ENCODE results near the gene LSM14A.
"Not testable (repeated sequence)": the region's sequence is repeated elsewhere in the genome, so short reads cannot be mapped to it uniquely, and the experiment has no call there.

Gene LSM14A

DNA sequence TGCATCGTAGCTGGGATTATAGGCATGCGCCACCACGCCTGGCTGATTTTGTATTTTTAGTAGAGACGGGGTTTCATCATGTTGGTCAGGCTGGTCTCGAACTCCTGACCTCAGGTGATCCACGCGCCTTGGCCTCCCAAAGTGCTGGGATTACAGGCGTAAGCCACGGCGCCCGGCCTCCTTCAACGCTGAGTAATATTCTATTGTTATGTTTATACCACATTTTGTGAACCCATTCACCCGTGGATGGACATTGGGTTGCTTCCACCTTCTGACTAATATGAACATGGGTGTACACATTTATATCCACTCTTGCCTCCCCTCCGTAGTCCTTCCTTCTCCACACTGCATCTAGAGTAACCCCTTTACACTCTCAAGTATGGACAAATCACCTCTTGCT lies 80.9 kb downstream of the LSM14A start:
- H3K4me3 ChIP-seq (ENCODE audit: low read length); H3K36me3 ChIP-seq (ENCODE audit: insufficient read depth, low read depth, low read length); H3K4me1 ChIP-seq (ENCODE audit: insufficient read depth, low read length); H3K27me3 ChIP-seq (ENCODE audit: insufficient read depth, low read length); H3K9ac ChIP-seq (ENCODE audit: low read depth, low read length); H3K27ac ChIP-seq (ENCODE audit: low read length); H3K9me3 ChIP-seq (ENCODE audit: insufficient read depth, low read depth, low read length): not testable (repeated sequence)

DNA sequence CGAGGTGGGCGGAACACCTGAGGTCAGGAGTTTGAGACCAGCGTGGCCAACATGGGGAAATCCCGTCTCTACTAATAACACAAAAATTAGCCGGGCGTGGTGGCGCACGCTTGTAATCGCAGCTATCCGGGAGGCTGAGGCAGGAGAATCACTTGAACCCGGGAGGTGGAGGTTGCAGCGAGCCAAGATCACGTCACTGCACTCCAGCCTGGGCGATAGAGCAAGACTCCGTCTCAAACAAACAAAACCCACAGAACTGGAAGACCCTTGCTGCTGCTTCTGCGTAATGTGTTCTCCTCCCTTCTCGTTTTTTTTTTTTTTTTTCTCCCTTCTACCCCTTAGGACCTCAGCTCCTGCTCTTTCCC lies 81.4 kb downstream of the LSM14A start:
- not testable (repeated sequence) for H3K4me1 ChIP-seq (ENCODE audit: insufficient read depth, low read length); H3K9me3 ChIP-seq (ENCODE audit: insufficient read depth, low read depth, low read length); H3K36me3 ChIP-seq (ENCODE audit: insufficient read depth, low read depth, low read length); H3K27me3 ChIP-seq (ENCODE audit: insufficient read depth, low read length); H3K27ac ChIP-seq (ENCODE audit: low read length)
- Histone ChIP-seq H3K9ac (ENCODE audit: low read depth, low read length) (peak overlapping the region; percentile 92; the same call in 1 of the 2 replicates), H3K4me3 (ENCODE audit: low read length) (peak overlapping the region; percentile 99)

DNA sequence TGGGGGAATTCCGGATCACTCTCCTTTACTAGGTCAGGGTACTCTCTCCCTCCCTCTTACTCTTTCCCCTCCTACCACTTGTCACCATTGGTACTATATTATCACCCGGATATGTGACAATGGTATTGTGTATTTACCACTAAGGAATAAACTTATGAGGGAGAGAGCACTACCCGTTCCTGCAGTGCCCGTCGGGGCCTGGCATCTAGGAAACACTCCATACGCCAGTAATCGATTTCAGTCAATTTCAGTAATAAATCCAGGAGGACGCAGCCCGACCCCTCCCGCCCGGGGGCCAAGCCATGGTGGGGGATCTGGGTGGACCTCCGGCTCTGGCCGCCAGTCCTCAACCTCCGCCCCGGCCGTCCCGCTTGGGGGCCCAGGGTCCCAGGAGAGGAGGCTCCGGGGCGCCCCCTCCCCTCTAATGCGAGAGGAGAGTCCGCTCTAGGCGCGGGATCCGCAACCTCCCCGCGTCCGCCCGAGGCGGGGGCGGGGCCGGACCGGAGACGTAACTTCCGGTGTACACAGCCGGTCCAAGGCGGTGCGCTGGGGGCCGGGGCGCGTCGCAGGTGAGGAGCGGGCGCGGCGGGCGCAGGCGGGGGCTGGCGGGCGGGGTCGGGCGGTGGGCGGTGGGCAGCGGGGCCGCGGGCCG lies 81.9 kb downstream of the LSM14A start, which contains the start of gene GARRE1:
GARRE1 (plus strand) TSS at position 509 of the 652 bp plus-strand sequence. CDS start 45,920 bp downstream, outside the sequence.
- Histone ChIP-seq H3K9ac (ENCODE audit: low read depth, low read length) (peak within 1 kb of the TSS; percentile 92), H3K27ac (ENCODE audit: low read length) (no peak within 1 kb of the TSS), H3K4me3 (ENCODE audit: low read length) (peak within 1 kb of the TSS; percentile 99), H3K27me3 (ENCODE audit: insufficient read depth, low read length) (no peaks in the 10 kb centered on the region), H3K4me1 (ENCODE audit: insufficient read depth, low read length) (no peaks in the 10 kb centered on the region), H3K9me3 (ENCODE audit: insufficient read depth, low read depth, low read length) (no peaks in the 10 kb centered on the region), H3K36me3 (ENCODE audit: insufficient read depth, low read depth, low read length) (no peaks in the 10 kb centered on the region)

DNA sequence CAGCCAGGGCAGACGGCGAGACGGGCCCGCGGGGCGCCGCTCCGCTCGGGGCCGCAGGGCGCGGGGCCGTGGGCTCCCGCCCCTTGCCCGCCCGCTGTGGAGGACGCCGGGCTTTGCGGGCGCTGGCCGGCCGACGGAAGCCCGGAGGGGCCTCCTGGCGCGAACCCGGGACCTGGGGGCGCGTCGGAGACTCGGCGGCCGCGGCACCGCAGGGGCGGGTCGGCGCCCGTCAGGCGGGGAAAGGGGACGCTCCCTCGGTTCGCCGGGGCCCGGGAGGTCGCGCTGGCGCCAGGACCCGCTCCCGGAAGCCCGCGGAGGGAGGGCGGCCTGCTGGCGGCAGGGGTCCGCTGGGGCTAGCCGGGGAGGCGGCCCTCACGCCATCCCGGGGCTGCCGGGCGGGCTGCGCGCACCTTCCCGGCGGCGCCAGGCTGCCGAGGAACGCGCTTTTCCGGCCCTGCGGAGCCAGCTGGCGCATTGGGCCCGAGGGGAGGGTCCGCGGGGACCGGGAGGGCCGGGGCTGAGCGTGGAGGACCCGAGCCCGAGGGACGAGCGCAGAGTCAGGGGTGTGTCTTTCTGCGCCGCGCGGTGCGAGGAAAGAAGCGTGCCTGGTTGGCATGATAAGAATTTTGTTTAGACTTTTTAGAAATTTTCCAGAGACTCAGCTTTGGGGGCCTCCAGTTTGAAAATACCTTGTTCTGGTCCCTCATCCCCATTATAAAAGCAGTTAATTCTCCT lies 82.6 kb downstream of the LSM14A start:
- no peaks in the 10 kb centered on the region for H3K4me1 ChIP-seq (ENCODE audit: insufficient read depth, low read length)
- H3K27me3 ChIP-seq (ENCODE audit: insufficient read depth, low read length), result no peaks in the 10 kb centered on the region
- peak overlapping the region; percentile 70 for H3K4me3 ChIP-seq (ENCODE audit: low read length)
- no peaks in the 10 kb centered on the region for H3K36me3 ChIP-seq (ENCODE audit: insufficient read depth, low read depth, low read length)
- H3K9me3 ChIP-seq (ENCODE audit: insufficient read depth, low read depth, low read length), result no peaks in the 10 kb centered on the region
- peak overlapping the region; percentile 80; the same call in 1 of the 2 replicates for H3K9ac ChIP-seq (ENCODE audit: low read depth, low read length)
- no peak overlapping the region for H3K27ac ChIP-seq (ENCODE audit: low read length)

DNA sequence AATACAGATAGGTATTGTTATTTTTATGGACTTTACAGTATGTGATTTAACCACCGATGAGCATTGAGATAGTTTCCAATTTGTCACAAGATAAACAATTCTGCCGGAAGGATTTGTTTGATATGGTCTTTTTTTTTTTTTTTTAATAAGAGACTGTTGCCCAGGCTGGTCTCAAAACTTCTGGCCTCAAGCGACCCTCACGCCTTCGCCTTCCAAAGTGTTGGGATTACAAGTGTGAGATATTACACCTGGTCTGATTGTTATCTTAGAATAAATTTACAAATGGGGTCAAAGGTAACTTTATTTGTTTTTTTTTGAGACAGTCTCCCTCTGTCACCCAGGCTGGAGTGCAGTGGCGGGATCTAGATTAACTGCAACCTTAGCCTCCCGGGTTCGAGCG lies 83.2 kb downstream of the LSM14A start:
- no peak overlapping the region for H3K27ac ChIP-seq (ENCODE audit: low read length)
- no peaks in the 10 kb centered on the region; the same call in 1 of the 2 replicates for H3K4me1 ChIP-seq (ENCODE audit: insufficient read depth, low read length)
- H3K36me3 ChIP-seq (ENCODE audit: insufficient read depth, low read depth, low read length), result no peaks in the 10 kb centered on the region
- H3K9ac ChIP-seq (ENCODE audit: low read depth, low read length), result peak overlapping the region; percentile 80; the same call in 1 of the 2 replicates
- H3K27me3 ChIP-seq (ENCODE audit: insufficient read depth, low read length), result no peaks in the 10 kb centered on the region
- peak overlapping the region; percentile 70 for H3K4me3 ChIP-seq (ENCODE audit: low read length)
- H3K9me3 ChIP-seq (ENCODE audit: insufficient read depth, low read depth, low read length), result no peaks in the 10 kb centered on the region

DNA sequence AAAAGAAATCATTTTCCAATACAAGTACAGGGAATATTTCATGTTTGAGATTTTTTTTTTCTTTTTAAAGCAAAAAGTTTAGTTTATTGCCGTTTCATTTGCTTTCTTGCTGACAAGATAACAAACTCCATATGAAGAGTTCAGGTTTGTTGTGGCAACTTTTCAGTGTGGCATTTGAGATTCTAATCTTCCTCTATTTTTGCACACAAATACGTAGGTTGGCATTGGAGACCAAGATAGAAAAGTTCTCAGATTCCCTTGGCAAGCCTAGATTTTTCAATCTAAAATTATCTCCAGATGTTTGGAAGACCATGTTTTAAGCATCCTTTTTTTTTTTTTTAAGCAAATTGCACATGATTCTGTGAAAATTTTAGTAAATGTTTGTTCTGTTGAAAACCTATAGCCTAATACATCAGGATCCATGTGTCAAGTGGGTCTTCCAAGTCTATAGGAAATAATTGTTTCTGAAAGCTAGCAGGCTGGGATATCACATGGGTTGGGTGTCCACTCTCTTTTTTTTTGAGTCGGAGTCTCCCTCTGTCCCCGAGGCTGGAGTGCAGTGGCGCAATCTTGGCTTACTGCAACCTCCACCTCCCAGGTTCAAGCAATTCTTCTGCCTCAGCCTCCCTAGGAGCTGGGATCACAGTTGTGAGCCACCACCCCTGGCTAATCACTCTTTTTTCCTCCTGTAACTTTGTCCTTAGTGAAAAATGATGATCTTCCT lies 84.7 kb downstream of the LSM14A start:
- Histone ChIP-seq H3K9me3 (ENCODE audit: insufficient read depth, low read depth, low read length) (no peaks in the 10 kb centered on the region), H3K4me3 (ENCODE audit: low read length) (no peak overlapping the region), H3K27me3 (ENCODE audit: insufficient read depth, low read length) (no peaks in the 10 kb centered on the region), H3K9ac (ENCODE audit: low read depth, low read length) (no peak overlapping the region), H3K27ac (ENCODE audit: low read length) (no peak overlapping the region), H3K36me3 (ENCODE audit: insufficient read depth, low read depth, low read length) (no peaks in the 10 kb centered on the region), H3K4me1 (ENCODE audit: insufficient read depth, low read length) (peaks cover 10% of the 10 kb centered on the region)

DNA sequence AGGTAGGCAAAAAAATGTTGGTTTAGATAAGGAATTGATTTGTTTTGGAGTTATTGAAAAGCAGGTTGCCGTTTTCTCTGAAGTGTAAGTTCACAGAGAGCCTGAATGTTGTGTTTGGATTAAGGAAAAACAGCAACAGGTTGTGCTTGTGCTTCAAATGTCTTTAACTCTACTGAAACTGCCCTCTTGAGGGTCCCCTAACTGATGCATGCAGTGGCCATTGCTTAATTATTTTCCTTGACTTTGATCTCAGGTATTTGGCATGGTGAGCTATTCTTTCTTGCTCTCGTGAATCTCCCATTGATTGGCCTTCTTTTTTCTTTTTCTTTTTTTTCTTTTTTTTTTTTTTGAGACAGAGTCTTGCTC lies 85.2 kb downstream of the LSM14A start:
- H3K9ac ChIP-seq (ENCODE audit: low read depth, low read length), result no peak overlapping the region
- H3K27me3 ChIP-seq (ENCODE audit: insufficient read depth, low read length), result no peaks in the 10 kb centered on the region
- H3K27ac ChIP-seq (ENCODE audit: low read length), result no peak overlapping the region
- no peaks in the 10 kb centered on the region for H3K36me3 ChIP-seq (ENCODE audit: insufficient read depth, low read depth, low read length)
- no peak overlapping the region for H3K4me3 ChIP-seq (ENCODE audit: low read length)
- peaks cover 10% of the 10 kb centered on the region for H3K4me1 ChIP-seq (ENCODE audit: insufficient read depth, low read length)
- no peaks in the 10 kb centered on the region for H3K9me3 ChIP-seq (ENCODE audit: insufficient read depth, low read depth, low read length)

DNA sequence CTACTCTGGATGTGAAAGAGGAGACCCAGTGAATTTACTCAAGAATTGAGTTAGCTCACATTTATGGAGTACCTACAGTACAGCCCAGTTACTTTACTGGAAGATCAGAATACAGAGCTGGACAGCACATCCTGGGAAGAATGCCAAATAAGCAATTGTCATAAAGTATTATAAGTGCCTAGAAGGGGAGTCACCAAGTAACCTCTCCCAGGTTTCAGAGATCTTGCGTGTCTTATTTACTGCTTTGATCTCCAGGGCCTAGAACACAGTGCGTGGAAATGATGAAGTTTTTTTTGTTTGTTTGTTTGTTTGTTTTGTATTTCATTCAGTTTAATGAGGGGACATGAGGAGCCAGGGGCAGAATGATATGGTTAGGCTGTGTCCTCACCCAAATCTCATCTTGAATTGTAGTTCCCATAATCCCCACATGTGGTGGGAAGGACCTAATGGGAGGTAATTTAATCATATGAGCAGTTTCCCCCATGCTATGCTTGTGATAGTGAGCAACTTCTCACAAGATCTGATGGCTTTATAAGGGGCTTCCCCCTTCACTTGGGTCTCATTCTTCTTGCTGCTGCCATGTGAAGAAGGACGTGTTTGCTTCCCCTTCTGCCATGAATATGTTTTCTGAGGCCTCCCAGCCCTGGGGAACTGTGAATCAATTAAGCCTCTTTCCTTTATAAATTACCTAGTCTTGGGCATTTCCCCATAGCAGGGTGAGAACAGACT lies 87.2 kb downstream of the LSM14A start:
- Histone ChIP-seq H3K4me1 (ENCODE audit: insufficient read depth, low read length) (peaks cover 10% of the 10 kb centered on the region), H3K9ac (ENCODE audit: low read depth, low read length) (no peak overlapping the region), H3K9me3 (ENCODE audit: insufficient read depth, low read depth, low read length) (no peaks in the 10 kb centered on the region), H3K27ac (ENCODE audit: low read length) (no peak overlapping the region), H3K4me3 (ENCODE audit: low read length) (no peak overlapping the region), H3K36me3 (ENCODE audit: insufficient read depth, low read depth, low read length) (no peaks in the 10 kb centered on the region), H3K27me3 (ENCODE audit: insufficient read depth, low read length) (no peaks in the 10 kb centered on the region)

DNA sequence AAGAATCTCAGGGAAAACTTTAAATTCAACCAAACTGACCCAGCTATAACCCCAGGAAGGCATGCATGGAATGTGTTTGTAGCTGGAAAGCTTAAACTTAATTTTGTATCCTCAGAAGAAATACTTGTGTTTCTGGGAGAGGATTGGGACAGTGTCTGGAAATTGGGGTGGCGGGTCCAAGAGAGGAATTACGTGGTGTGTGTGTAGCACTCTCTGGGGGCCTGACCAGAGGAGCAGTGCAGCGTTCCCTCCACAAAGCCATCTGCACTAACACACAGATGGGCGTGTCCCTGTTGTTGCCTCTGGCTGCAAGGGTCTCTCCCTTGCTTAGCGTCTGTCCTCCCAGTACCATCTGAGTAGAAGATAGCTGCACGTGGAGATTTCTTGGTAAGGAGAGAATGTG lies 88.5 kb downstream of the LSM14A start:
- no peak overlapping the region for H3K4me3 ChIP-seq (ENCODE audit: low read length)
- H3K27ac ChIP-seq (ENCODE audit: low read length), result no peak overlapping the region
- H3K9ac ChIP-seq (ENCODE audit: low read depth, low read length), result no peak overlapping the region

DNA sequence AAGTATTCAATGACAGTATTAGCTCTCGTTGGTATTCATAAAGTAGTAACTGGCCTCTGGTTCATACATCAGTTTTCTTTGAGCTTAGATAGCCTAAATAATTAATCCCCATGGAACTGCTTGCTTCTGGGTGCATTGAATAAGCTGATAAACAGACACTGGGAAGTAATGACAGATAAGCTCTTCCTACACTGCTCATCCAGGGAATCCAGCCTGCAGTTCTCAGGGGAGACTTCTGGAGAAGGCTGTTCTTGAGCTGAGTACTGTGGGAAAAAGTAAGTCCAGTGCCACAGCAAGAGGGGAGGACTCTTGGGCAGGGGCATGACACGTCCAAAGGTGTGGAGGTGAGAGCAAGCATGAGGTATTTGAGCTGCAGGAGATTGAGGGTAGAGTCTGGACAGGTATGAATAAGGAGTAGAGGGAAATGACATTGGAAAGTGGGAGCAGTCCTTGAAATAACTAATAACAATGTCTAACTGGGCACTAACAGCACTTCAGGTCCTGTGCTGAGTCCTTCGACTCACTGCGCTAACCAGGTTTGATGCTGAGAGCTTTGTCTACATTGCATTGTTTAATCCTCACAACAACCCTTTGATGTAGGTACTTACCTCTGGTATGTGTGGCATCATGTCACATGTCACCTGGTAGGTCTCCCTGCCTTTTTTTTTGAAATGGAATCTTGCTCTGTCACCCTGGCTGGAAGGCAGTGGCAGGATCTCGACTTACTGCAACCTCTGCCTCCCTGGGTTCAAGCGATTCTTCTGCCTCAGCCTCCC lies 89.2 kb downstream of the LSM14A start:
- H3K27ac ChIP-seq (ENCODE audit: low read length), result no peak overlapping the region
- H3K4me1 ChIP-seq (ENCODE audit: insufficient read depth, low read length), result peaks cover 23% of the 10 kb centered on the region
- no peak overlapping the region for H3K9ac ChIP-seq (ENCODE audit: low read depth, low read length)
- no peaks in the 10 kb centered on the region for H3K27me3 ChIP-seq (ENCODE audit: insufficient read depth, low read length)
- H3K9me3 ChIP-seq (ENCODE audit: insufficient read depth, low read depth, low read length), result no peaks in the 10 kb centered on the region
- H3K36me3 ChIP-seq (ENCODE audit: insufficient read depth, low read depth, low read length), result no peaks in the 10 kb centered on the region
- H3K4me3 ChIP-seq (ENCODE audit: low read length), result no peak overlapping the region

More for the DNA sequence above, 88.5 kb downstream of the LSM14A start:
- no peaks in the 10 kb centered on the region for H3K27me3 ChIP-seq (ENCODE audit: insufficient read depth, low read length)
- peaks cover 22% of the 10 kb centered on the region for H3K4me1 ChIP-seq (ENCODE audit: insufficient read depth, low read length)
- H3K9me3 ChIP-seq (ENCODE audit: insufficient read depth, low read depth, low read length), result no peaks in the 10 kb centered on the region
- H3K36me3 ChIP-seq (ENCODE audit: insufficient read depth, low read depth, low read length), result no peaks in the 10 kb centered on the region

DNA sequence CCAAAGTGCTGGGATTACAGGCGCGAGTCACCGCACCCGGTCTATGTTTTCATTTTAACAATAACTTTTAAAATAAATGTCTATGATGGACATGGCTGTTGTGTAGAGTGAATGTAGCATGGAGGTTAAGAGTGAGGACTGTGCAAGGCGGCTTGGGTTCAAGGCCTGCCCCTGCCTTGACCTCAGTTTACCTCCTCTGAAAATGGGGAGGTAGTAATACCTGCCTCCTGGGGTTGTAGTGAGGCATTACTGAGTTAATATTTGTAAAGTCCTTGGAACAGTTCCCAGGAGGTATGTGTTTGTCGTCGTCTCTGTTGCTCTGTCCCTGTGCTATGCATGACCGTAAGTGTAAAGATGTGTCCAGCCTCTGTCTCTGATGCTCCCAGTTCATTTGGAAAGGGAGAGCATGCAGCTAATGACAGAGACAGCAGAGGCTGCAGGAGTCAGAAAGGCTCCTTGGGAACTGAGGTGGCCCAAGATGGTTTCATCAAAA lies 91.5 kb downstream of the LSM14A start:
- Histone ChIP-seq H3K27ac (ENCODE audit: low read length) (no peak overlapping the region), H3K4me3 (ENCODE audit: low read length) (no peak overlapping the region), H3K36me3 (ENCODE audit: insufficient read depth, low read depth, low read length) (no peaks in the 10 kb centered on the region), H3K4me1 (ENCODE audit: insufficient read depth, low read length) (peaks cover 23% of the 10 kb centered on the region), H3K9ac (ENCODE audit: low read depth, low read length) (no peak overlapping the region), H3K9me3 (ENCODE audit: insufficient read depth, low read depth, low read length) (no peaks in the 10 kb centered on the region), H3K27me3 (ENCODE audit: insufficient read depth, low read length) (no peaks in the 10 kb centered on the region)
